Caki2 (cell line): ENCODE measurements around the gene MEIS2. TPM values are rescaled to one million over a fixed set of nuclear protein-coding genes. Genes with fewer than 3 reads are reported as not detected.

Source experiments
- DNase-seq: peaks from one replicate; pipeline ENCODE4 v3.0.0-alpha.2; 2015; ENCODE audit warnings: low read depth
- in situ Hi-C: cut with HindIII; loops from 2 replicates; pipeline ENCODE4 v1.10.0; 2016; ENCODE audit warnings: low sequenced_read_pairs, low pct_unique_long_range_greater_than_20kb, mixed read lengths
- total RNA-seq: library from RNA; depleted of rRNA; stranded (reverse); fragments of >200 nt; shearing (Covaris generic); gene quantifications from 2 replicates; pipeline ENCODE4 v1.2.3, GENCODE V29; 2014; ENCODE audit warnings: low replicate concordance

Gene MEIS2
- total RNA-seq, 1 experiment from 2014 or later, result 22.0 TPM

DNA sequence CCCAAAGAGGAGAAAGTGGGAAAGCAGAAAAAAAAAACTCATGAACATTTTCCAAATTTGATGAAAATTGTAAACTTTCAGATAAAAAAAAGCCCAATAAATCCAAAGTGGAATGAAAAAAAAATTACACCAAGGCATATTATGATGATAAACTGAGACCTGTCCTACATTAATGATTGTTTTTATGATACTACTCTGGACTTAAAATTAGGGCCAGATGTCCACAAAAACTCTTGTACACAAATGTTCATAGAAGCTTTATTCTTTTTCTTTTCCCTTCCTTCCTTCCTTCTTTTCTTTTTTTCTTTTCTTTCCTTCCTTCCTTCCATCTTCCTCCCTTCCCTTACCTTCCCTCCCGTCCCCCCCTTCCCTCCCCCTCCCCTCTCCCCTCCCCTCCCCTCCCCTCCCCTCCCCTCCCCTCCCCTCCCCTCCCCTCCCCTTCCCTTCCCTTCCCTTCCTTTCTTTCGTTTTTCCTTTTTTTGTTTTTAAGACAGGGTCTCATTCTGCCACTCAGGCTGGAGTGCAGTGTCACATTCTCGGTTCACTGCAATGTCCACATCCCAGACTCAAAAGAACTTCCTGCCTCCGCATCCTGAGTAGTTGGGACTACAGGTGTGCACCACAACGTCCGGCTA lies 243.9 kb downstream of the MEIS2 start:
- no peak for DNase-seq
- in situ Hi-C loops, result no loop called here

DNA sequence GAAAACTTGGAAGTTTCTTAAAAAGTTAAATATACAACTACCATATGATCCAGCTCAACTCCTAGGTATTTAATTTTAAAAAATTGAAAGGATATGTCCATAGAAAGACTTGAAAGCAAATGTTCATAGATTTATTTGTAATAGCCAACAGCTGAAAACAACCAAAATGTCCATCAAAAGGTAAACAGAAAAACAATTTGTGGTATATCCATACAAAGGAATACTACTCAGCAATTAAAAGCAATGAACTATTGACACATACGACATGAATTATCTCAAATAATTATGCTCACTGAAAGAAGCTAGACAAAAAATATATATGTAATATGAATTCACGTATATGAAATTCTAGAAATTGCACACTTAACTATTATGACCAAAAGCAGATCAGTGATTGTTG lies 249.5 kb downstream of the MEIS2 start:
- no peak for DNase-seq
- in situ Hi-C loops, result no loop called here

DNA sequence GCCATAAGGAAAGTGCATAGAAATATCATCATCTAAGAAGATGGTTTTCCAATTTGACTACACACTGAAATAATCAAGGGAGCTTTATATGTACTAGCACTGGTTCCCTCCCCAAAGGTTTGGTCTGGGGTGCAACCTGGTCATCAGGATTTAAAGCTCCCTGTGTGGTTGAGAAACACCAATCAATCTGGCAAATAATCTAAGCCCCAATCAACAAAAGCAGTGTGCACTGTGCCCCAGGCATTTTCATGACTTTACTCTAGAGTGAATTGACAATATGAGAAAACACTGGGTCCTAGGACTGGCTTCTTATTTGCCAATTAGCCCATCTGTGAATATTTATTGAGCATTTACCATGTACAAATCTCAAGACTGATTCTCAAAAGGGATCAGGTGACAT lies 255.1 kb downstream of the MEIS2 start:
- no peak for DNase-seq
- in situ Hi-C loops, result no loop called here

DNA sequence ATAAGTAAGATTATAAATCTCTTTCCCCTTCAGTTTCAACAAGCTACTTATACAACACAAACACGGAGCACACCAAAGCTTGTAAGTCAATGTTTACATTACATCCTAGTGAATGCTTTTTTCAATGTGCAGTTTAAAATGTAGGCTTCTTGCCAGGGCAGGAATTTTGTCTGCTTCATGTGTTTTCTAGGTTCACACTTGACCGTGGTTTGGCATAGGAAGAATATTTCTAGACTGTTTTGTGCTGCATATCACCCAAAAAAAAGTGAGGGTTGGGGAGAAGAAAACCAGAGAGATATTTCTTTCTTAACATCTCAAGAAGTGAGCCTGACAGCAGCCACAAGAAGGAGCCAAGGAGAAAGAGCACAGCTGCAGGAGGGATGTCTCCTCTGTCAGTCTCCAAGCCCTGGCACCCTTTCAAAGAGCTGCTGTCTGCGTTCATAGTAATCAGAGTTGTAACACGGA lies 255.8 kb downstream of the MEIS2 start:
- no peak for DNase-seq
- in situ Hi-C loops, result no loop called here

DNA sequence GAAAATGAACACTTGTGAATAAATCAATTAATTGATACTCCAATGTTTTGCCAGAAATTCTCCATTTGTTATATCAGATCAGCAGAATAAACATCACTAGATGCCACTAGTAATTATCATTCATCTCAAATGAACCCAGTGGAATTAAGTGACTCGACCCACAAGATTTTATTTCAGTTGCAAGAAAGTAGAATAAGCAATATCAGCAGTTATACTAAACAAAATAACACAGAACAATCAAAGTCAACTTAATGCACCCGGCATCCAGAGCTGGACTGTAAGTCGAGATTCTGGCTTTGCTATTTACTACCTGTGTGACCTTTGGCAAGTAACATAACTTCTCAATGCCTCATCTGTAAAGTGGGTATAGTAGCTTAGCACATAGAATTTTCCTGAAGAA lies 256.5 kb downstream of the MEIS2 start:
- in situ Hi-C loops, result no loop called here

DNA sequence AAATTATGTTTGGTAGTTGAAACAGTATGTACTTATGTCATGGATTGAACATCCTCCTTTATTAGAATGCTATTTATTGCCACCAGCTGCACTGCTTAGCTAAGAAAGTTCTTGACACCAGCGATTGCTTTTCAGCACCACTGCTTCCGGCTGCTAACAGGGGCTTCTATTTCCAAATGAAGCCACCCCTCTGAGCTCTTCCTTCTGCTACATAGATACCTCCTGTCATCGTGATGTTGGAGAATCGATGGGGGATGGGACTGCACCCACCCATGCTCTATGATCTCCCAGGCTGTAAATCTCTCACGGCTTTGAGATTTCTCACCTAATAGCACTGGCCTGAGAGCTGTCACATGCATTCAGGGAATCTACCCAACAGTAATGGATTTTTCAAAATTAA lies 259.2 kb downstream of the MEIS2 start:
- in situ Hi-C loops, result no loop called here
- no peak for DNase-seq

More for the DNA sequence above, 256.5 kb downstream of the MEIS2 start:
- DNase-seq, result no peak
